ENCODE measurements around the gene COX6A2. TPM values are rescaled to one million over a fixed set of nuclear protein-coding genes. Genes with fewer than 3 reads are reported as not detected.

Gene COX6A2
- polyA plus RNA-seq, 1 of the 3 experiments (the other 2 are of a cell fraction): not detected

- Histone ChIP-seq H3K36me3 (replicated peaks in 1 of 2; ENCODE audit: control insufficient read depth in 1 of 2, insufficient read depth in 2 of 2, low read length in 1 of 2) (peaks cover 3 to 10% of the 10 kb centered on the region in 2 experiments), H3K4me2 (peak overlapping the region; percentile 62), H3K9me2 (no peaks in the 10 kb centered on the region), H3K4me3 (ENCODE audit: low read depth in 2 of 2, low read length in 1 of 2) (no peak overlapping the region), H3F3A (replicated peaks; ENCODE audit: insufficient read depth) (peaks cover 24% of the 10 kb centered on the region), H3K9ac (no peak overlapping the region), H3K4me1 (ENCODE audit: control insufficient read depth in 1 of 2, insufficient read depth in 2 of 2, low read depth in 1 of 2, low read length in 1 of 2) (peaks cover 44 to 53% of the 10 kb centered on the region in 2 experiments; a peak in 3 of 4 replicates), H3K27me3 (ENCODE audit: insufficient read depth) (no peaks in the 10 kb centered on the region), H3K27ac (ENCODE audit: low read depth in 2 of 2, low read length in 1 of 2) (peak overlapping the region in 1 of 2 experiments; percentile 95; a peak in 2 of 4 replicates), H3K9me3 (no peaks in the 10 kb centered on the region), H2AFZ (ENCODE audit: low read depth) (no peak overlapping the region), H4K20me1 (ENCODE audit: insufficient read depth) (peaks cover 38% of the 10 kb centered on the region), H3K79me2 (ENCODE audit: insufficient read depth) (peaks cover 62% of the 10 kb centered on the region)
- ChIA-PET CTCF (interaction anchor here (0.8 to 2.6 kb wide), 4 partner anchors 10 to 415 kb away, joined by 3 to 33 read pairs (median 8); partner anchors contain the start of gene ZNF843), POLR2A (interaction anchor here (0.7 kb wide), 1 partner anchor 11 kb away, joined by 3 read pairs; the partner anchor contains the start of gene ZNF843)
- WGBS (ENCODE audit: low lambda C conversion rate): 74% methylated on average over 18 of the region's 20 CpGs
- no peak for DNase-seq
- TF ChIP-seq RFX5 (IDR thresholded peaks at IDR 0.05; ENCODE audit: low read length): no peak
- no peak for TF ChIP-seq USF2 (IDR thresholded peaks at IDR 0.05; ENCODE audit: borderline replicate concordance, low read depth, low read length)
- TF ChIP-seq NRF1 (IDR thresholded peaks at IDR 0.05; ENCODE audit: low read depth, low read length): no peak
- no peak for TF ChIP-seq RAD21 (IDR thresholded peaks at IDR 0.05; ENCODE audit: low read length)
- no peak for TF ChIP-seq RXRA (IDR thresholded peaks at IDR 0.05; ENCODE audit: borderline replicate concordance, low read depth)
- TF ChIP-seq REST (IDR thresholded peaks at IDR 0.05; ENCODE audit: low read depth, low read length): no peak
- no peak for TF ChIP-seq FOXJ3 (CRISPR knock-in tag; IDR thresholded peaks at IDR 0.05)
- no peak for TF ChIP-seq RCOR1 (IDR thresholded peaks at IDR 0.05; ENCODE audit: low read length)
- no peak for TF ChIP-seq EZH2phosphoT487 (IDR thresholded peaks at IDR 0.05; ENCODE audit: borderline replicate concordance, low read depth)
- no peak for TF ChIP-seq GABPA (IDR thresholded peaks at IDR 0.05; ENCODE audit: low read depth)
- TF ChIP-seq SMC3 (IDR thresholded peaks at IDR 0.05; ENCODE audit: low read depth, low read length): no peak
- no peak for TF ChIP-seq YY1 (IDR thresholded peaks at IDR 0.05; ENCODE audit: low read depth)
- no peak for TF ChIP-seq JUND (IDR thresholded peaks at IDR 0.05)
- TF ChIP-seq, protein P1, sequence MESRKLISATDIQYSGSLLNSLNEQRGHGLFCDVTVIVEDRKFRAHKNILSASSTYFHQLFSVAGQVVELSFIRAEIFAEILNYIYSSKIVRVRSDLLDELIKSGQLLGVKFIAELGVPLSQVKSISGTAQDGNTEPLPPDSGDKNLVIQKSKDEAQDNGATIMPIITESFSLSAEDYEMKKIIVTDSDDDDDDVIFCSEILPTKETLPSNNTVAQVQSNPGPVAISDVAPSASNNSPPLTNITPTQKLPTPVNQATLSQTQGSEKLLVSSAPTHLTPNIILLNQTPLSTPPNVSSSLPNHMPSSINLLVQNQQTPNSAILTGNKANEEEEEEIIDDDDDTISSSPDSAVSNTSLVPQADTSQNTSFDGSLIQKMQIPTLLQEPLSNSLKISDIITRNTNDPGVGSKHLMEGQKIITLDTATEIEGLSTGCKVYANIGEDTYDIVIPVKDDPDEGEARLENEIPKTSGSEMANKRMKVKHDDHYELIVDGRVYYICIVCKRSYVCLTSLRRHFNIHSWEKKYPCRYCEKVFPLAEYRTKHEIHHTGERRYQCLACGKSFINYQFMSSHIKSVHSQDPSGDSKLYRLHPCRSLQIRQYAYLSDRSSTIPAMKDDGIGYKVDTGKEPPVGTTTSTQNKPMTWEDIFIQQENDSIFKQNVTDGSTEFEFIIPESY (IDR thresholded peaks at IDR 0.05; ENCODE audit: borderline replicate concordance, low read depth): no peak
- no peak for TF ChIP-seq GATA2 (CRISPR knock-in tag; IDR thresholded peaks at IDR 0.05)
- TF ChIP-seq CHD2 (IDR thresholded peaks at IDR 0.05; ENCODE audit: low read length, partially characterized antibody): no peak
- no peak for TF ChIP-seq TAF1 (IDR thresholded peaks at IDR 0.05; ENCODE audit: borderline replicate concordance, low read depth, low read length)
- no peak for TF ChIP-seq EP300 (IDR thresholded peaks at IDR 0.05; ENCODE audit: borderline replicate concordance in 1 of 2, low read depth in 1 of 2, low read length in 1 of 2)
These were observed 25.4 kb upstream of the COX6A2 start for GRCh38 chr16:31453255-31454204.
